RPMI8226 (cell line): ENCODE results near the gene PGA5.
"Not testable (repeated sequence)": the region's sequence is repeated elsewhere in the genome, so short reads cannot be mapped to it uniquely, and the experiment has no call there.

Experiments used
- DNase-seq: peaks from one replicate; pipeline ENCODE4 v3.0.0-alpha.2; 2015

PGA5 gene

DNA sequence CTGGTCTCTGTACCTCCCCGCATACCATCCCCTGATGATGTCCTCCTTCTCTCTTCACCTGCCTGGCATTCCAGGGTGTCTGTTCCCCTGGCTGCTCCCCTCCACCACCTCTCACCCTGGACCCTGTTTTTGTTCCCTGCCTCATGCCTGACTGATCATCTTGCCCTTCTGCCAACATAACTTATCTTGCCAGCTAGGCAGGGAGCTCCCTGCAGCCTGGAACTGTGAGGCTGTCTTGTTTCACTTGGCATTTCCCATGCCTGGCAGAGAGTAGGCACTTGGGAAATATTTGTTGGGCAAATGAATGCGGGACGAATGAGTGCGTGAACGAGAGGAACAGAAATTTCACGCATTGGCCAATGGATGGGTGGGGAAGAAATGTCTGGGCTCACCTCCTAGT lies 11.5 kb upstream of the PGA5 start:
- not testable (repeated sequence) for DNase-seq

DNA sequence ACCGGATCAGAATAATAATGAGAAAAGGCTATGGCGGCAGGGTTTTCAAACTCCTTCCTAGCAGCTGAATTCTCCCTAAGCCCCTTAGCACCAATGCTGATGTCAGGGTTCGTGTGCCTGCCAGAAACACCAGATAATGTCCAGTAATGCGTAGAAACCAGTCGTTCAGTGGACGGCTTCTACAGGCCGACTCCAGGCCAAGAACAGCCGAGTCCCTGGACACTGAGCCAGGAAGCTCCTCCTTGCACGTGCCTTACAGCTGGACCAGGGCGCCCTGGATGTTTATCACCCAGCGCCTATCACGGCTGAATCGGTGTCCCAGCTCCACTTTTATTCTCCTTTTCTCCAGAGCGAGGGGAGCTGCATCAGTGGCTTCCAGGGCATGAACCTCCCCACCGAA lies 9.9 kb upstream of the PGA5 start:
- DNase-seq, result not testable (repeated sequence)

DNA sequence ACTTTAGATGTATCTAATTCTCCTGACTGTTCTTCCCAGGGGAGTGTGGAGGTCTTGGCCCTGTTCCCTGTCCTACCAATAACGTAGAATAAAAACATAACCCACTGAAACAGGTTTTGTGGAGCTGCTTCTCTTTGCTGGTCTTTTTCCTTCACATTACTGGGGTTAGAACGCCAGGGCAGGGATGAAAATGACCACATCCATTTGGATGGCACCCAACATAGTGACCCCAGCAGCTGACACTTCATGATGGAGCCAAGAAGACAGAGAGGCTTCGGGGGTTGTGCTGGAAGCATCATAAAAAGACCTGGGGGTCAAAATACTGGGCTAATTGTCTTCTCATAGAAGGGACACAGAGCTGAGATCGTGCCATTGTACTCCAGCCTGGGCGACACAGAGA lies 9.4 kb upstream of the PGA5 start:
- not testable (repeated sequence) for DNase-seq

DNA sequence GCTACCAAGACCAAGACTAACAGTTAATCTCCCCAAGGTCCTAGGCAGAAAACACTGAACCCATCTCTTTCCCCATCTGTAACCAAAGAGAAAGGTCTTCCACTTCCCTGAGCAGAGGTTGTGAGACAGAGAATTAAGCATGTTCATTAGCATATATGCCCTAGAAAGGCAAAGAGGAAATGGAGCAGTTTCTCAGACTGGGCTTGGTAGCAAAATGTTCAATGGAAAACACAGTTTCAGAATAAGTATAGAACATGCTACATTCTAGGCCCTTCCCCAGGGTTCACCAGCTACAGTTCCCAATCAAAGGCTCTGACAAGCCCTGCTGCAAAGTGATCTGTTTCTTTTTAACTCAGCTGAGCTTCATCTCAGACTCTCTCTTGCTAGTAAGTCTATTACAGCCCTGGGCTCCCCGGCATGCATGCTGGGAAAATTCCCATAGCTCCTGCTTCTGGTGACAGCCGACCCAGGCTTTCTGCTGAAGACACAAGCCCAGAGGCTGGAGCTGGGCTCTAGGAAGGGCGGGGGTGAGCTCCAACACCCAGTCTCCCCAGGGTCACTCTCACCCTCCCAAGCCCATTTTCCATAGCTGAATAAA lies 8.3 kb upstream of the PGA5 start:
- not testable (repeated sequence) for DNase-seq

DNA sequence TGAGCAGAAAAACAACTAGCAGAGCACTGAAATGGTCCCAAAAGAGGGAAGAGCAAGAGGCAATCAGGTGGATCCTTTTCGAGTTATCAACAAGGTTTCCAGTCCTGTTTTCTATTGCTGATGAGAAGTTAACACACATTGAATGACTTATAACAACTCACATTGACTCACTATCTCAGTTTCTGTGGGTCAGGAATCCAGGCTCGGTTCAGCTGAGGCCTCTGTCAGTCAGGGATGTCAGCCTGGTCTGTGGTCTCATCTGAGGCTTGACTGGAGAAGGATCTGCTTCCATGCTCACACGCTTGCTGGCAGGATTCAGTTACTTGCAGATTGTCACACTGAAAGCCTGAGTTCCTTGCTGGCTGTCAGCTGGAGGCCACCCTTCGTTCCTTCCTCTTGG lies 3.8 kb upstream of the PGA5 start:
- not testable (repeated sequence) for DNase-seq

DNA sequence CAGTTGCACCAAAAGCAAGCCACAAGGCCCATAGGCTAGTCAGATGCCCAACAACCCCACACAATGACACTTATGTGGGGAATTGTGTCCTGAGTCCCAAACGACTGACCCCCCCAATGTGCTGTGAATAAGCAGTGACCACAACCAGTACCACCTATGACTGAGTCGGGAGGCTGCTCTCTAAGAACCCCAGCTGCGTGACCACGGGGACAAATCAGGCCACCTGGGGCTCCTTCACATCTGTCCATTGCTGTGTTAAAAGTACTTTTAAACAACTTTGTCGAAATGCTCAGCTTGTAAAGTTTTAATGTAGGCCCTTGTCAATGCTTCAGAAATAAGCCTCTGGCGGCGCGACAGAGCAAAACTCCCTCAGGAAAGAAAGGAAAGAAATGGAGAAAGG lies 687 bp upstream of the PGA5 start:
- DNase-seq, result peak; percentile 2

DNA sequence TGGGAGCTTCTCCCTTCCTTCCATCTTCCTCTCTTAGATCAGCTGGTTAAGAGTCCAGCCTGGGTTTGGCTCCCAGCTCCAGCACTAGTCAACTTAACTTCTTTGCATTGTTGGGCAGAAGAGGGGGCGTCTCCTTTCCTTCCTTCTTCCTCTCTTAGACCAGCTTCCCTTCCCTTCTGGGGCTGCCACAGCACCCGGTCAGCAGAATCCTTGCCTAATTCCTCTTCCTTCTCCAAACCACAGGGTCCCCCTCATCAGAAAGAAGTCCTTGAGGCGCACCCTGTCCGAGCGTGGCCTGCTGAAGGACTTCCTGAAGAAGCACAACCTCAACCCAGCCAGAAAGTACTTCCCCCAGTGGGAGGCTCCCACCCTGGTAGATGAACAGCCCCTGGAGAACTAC lies 551 bp downstream of the PGA5 start:
- DNase-seq, result not testable (repeated sequence)

DNA sequence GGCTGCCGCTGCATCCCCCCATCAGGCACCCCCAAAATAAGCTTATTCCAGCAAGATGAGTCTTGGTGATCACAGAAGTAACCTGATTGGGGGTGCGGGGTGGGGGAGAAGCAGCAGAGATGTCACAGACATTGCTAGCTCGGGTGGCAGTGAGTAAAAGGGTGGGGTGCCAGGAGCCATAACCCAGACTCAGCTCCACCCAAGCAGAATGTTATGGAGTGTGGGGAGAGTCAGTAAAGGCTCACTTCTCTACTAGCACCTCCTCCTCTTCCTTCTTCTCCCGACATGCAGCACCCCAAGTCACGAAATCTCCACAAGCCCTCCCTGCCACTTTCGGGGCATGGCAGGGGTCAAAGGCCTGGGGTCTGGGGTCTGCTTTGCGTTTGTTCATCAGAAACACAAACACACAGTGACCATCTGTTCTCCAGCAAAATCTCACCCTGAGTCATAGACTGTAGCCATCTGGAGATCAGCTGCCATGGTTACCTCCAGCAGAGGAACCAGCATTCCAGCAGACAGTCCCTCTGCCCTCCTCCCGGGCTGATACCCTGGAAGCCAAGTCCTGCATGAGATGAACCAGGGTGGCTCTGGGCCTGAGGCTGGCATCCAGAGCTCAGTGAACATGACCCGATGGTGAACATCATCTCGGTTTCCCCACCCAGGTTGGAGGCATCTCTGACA lies 4.4 kb downstream of the PGA5 start:
- DNase-seq, result not testable (repeated sequence)

DNA sequence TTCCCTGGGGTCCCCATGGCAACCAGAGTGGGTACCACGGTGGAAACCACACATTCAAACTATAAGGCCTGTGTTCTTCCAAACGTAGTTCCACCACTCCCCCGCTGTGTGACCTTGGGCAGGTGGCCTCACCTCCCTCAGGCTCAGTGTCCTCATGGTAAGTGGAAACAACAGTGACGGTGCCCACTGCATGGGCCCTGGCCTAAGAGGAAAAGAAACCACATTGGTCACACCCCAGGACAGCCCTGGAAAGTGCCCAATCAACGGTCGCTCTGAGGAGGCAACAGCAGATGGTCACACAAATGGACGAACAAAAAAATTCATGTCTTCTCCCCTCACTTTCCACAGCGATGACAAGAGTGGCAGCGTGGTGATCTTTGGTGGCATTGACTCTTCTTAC lies 7.1 kb downstream of the PGA5 start:
- not testable (repeated sequence) for DNase-seq

DNA sequence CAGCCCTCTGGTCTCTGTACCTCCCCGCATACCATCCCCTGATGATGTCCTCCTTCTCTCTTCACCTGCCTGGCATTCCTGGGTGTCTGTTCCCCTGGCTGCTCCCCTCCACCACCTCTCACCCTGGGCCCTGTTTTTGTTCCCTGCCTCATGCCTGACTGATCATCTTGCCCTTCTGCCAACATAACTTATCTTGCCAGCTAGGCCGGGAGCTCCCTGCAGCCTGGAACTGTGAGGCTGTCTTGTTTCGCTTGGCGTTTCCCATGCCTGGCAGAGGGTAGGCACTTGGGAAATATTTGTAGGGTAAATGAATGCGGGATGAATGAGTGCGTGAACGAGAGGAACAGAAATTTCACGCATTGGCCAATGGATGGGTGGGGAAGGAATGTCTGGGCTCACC lies 8.2 kb downstream of the PGA5 start:
- DNase-seq, result not testable (repeated sequence)

DNA sequence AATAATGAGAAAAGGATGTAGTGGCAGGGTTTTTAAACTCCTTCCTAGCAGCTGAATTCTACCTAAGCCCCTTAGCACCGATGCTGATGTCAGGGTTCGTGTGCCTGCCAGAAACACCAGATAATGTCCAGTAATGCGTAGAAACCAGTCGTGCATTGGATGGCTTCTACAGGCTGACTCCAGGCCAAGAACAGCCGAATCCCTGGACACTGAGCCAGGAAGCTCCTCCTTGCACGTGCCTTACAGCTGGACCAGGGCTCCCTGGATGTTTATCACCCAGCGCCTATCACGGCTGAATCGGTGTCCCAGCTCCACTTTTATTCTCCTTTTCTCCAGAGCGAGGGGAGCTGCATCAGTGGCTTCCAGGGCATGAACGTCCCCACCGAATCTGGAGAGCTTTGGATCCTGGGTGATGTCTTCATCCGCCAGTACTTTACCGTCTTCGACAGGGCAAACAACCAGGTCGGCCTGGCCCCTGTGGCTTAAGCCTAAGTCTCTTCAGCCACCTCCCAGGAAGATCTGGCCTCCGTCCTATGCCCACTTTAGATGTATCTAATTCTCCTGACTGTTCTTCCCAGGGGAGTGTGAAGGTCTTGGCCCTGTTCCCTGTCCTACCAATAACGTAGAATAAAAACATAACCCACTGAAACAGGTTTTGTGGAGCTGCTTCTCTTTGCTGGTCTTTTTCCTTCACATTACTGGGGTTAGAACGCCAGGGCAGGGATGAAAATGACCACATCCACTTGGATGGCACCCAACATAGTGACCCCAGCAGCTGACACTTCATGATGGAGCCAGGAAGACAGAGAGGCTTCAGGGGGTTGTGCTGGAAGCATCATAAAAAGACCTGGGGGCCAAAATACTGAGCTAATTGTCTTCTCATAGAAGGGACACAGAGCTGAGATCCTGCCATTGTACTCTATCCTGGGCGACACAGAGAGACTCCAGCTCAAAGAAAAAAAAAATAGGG lies 10.1 kb downstream of the PGA5 start:
- DNase-seq, result not testable (repeated sequence)

DNA sequence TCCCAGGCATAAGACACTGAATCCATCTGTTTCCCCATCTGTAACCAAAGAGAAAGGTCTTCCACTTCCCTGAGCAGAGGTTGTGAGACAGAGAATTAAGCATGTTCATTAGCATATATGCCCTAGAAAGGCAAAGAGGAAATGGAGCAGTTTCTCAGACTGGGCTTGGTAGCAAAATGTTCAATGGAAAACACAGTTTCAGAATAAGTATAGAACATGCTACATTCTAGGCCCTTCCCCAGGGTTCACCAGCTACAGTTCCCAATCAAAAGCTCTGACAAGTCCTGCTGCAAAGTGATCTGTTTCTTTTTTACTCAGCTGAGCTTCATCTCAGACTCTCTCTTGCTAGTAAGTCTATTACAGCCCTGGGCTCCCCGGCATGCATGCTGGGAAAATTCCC lies 11.4 kb downstream of the PGA5 start:
- DNase-seq, result not testable (repeated sequence)

DNA sequence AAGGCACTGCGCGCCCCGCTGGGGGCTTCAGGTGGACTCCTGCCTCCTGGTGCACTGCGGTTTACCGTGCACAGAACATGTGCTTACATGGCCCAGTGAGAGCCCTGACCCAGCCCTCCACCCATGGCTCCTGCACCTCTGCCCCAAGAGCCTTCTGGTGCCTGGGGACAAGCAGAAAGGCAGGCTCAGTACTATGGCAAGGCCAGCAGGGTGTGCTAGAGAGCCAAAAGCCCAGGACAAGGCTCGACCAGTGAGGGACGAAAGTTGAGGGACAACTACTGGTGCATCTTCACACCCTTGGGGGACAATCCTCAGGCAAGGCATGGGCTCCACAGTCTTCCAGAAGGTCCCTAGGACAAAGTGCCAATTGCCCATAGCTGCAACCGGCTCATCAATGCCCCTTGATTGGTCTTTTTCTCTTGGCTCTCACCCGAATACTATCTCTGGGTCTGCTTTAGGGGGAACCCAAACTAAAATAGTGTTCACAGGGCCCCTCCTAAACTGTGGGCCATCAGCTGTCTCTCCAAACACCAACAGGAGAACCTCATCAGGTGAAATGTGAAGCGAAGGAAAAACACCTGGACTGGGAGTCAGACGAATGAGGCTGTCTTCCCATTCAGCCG lies 13.5 kb downstream of the PGA5 start:
- peak; percentile 77 for DNase-seq

DNA sequence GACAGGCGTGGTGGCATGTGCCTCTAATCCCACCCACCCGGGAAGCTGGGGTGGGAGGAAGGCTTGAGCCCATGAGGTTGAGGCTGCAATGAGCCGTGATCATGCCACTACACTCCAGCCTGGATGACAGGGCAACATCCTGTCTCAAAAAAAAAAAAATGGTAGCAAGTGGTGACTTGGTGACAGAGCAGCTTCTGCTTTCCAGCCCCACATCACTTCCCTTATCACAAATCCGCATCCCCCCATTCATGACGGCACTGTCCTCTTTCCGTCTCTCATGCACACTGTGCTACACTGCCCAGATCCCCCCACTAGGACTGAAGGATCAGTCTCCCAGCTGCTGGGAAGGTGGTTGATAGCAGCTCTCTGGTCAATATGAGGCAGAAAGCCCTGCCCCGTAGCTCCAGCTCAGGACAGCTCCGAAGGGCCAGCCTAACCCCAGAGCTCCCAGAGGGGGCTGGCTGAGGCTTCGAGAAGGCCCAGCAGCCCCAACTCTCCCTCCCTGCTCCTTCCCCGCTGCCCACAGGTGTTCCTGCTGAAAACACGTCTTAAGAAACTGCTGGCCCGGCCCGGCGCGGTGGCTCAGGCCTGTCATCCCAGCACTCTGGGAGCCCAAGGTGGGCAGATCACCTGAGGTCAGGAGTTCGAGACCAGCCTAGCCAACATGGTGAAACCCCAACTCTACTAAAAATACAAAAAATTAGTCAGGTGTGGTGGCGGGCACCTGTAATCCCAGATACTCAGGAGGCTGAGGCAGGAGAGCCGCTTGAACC lies 15.9 kb downstream of the PGA5 start:
- DNase-seq, result no peak

DNA sequence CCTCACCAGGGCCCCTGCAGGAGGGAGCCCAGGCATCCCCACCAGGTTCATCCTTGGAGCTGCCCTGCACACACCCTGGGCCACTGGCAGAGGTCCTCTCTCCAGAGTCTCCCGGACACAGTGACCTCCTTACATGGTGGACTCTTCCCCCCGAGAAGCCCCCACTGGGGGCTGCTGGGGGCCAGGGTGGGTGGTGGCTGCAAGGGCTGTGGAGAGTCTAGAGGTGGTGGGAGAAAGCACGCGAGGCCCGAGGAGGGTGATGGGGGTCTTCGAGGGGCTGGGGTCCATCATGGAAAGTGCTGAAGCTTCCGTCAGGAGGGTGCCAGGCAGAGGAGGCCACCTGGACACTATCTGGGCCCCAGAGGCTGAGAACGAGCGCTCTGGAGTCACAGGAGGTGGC lies 17.6 kb downstream of the PGA5 start:
- no peak for DNase-seq

DNA sequence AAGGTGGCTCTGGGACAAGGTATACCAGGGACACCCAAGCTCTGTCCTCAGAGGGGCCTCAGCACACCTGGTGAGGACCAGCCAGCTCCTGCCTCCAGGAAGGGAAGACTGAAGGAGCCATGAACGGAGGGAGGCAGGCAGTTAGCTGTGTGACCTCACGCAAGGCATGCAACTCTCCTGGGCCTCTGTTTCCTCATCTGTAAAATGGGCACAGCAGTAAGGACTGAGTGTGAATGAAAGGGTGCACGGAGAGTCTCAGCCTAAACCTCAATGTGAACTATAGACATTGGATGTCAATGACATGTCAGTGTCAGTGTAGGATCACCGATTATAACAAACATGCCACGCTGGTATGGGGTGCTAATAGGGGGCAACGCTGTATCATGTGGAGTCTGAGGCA lies 18.4 kb downstream of the PGA5 start:
- no peak for DNase-seq

DNA sequence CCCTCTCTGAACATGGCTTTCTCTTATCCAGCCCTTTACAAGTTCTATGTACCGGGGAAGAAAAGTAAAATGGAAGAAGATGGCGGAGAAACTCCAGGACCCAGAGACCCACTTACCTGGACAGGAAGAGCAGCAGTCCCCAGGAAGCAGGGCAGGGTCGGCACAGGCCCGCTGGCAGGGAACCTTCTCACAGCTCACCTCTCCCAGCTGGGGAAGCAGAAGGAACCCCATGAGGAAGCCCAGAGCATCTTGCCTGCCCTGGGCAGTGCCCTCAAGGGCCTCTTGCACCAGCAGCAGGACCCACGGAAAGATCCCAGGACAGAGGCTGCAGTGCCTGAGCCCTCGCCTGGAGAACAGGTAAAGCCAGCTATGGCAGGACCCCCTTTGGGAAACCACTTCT lies 23.4 kb downstream of the PGA5 start:
- no peak for DNase-seq

DNA sequence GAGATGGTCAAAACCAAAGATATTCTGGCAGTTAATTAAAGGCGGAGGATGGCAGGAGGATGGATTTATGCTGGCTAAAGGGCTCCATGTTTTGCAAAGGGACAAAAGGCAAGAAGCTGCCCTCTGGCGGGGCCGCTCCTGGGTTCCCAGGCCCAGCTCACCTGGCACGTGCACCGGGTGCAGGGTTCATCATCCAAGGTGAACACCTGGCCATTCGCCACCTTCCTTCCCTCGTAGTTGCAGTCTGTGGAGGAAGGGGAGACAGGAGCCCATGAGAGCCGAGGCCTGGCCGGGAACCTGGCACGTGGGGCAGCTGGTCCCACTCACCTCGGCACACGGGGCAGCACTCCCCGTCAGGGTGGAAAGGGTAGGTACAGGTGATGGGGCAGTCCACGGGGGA lies 23.8 kb downstream of the PGA5 start:
- DNase-seq, result no peak

DNA sequence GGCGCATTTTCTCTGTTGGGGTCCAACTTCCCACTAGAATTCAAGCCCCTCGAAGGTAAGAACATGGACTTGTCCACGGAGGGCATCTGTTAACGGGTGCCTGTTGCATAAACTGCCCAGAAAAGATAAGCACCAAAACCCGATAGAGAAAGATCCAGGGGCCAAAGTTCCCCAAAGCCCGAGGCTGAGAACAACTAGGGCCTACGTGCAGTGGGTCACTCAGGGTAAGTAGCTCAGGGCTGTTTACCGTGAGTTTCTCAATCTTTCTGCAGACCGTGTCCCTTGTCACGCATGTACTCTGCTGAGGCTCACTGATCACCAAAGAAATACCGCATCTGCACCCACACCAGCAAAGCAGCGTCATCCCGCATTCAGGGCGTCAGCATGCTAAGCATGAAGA lies 24.4 kb downstream of the PGA5 start:
- DNase-seq, result no peak

DNA sequence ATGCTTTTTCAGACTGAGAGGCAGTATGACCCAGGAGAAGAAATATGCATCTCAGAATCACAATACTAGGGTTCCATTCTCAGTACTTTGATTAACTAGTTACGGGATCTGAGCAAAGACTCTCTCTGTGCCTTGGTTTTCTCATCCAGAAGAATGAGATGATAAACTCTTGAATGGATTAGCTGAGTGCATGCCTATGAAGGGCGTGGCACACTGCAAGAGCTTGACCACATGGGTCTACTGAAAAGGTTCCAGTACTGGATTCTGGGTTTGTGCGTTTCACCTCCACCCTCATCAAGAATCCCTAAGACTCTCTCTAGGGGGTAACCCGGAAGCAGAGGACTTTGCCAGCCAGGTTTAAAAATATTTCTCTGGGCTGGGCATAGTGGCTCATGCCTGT lies 25.6 kb downstream of the PGA5 start:
- DNase-seq, result no peak

DNA sequence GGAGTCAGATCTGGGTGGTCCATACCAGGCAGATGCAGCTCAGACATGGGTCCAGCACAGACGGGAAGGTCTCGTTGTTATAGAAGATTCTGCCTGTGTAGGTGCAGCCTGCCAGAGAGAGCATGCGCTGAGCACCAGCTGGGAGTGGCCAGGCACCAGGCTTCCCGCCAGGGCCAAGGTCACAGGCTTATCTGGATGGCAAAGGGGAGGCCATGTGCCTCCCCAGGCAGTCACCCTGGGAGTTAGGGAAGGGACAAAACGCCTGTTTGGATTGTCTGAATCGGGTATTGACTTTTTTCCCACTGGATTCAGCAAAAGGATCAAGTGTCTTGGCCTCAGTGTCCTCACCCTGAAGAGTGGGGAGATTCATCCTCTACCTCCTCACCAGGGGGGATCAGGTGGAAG lies 26.5 kb downstream of the PGA5 start:
- DNase-seq, result no peak

DNA sequence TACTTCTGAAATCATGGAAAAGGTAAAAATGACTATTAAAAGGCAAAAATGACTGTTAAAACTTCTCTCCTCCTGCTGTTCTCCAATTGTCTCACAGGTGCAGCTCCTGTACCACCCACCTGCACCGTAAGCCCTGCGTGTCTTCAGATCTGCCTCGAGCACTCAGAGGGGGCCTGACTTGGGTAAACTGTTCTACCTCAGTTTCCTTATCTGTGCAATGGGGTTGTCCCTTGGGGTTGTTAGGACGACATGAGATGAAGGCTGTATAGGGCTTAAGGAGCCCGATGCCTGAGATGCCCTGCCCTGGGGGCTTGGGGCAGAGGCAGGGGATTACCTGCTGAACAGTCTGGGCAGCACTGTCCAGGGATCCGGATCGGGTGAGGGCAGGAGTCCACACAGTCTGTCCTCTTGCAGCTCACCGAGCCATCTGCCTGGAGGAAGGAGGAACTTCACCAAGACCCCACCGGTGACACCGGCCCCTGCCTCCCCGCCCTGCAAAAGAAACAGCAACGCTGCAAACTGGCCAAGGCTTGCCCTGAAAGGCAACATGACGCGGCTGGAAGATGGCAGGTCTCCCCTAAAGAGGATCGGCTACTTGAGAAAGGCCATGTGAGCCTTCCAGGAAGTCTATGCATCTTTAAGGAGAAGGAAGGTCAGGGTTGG lies 27.7 kb downstream of the PGA5 start:
- DNase-seq, result no peak
